WTC11 (cell line): ENCODE data around the gene FBRS.

Experiments
- GABPB1 ChIP-seq: sonication (generic); formaldehyde crosslinking; IDR thresholded peaks from 2 replicates; pipeline ENCODE4 v1.8.1; 2023; ENCODE audit warnings: mild to moderate bottlenecking, missing genetic modification reagents
- SOX15 ChIP-seq: fragments of 250-450 bp; sonication (Bioruptor Pico); IDR thresholded peaks from 2 replicates; pipeline ENCODE4 v1.9.0; 2021; ENCODE audit warnings: mild to moderate bottlenecking
- TEAD1 ChIP-seq: sonication (generic); formaldehyde crosslinking; IDR thresholded peaks from 2 replicates; pipeline ENCODE4 v1.8.0; 2022; ENCODE audit warnings: mild to moderate bottlenecking, missing genetic modification reagents
- TF ChIP-seq, protein P1 (sequence below): fragments of 200-600 bp; IDR thresholded peaks from 2 replicates; pipeline ENCODE4 v1.8.0; 2022; ENCODE audit warnings: antibody characterized with exemption

DNA sequence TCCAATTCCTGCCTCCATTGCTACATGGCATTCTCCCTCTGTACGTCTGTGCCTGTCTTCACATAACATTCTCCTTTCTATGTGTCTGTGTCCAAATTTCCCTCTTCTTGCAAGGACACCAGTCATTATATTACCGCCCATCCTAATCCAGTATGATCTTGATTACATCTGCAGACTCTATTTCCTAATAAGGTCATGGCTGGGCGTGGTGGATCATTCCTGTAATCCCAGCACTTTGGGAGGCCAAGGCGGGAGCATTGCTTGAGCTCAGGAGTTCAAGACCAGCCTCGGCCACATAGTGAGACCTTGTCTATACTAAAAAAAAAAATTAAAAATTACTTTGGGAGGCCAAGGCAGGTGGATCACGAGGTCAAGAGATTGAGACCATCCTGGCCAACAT, 12.5 kb upstream of the FBRS start:
- TF ChIP-seq, protein P1, sequence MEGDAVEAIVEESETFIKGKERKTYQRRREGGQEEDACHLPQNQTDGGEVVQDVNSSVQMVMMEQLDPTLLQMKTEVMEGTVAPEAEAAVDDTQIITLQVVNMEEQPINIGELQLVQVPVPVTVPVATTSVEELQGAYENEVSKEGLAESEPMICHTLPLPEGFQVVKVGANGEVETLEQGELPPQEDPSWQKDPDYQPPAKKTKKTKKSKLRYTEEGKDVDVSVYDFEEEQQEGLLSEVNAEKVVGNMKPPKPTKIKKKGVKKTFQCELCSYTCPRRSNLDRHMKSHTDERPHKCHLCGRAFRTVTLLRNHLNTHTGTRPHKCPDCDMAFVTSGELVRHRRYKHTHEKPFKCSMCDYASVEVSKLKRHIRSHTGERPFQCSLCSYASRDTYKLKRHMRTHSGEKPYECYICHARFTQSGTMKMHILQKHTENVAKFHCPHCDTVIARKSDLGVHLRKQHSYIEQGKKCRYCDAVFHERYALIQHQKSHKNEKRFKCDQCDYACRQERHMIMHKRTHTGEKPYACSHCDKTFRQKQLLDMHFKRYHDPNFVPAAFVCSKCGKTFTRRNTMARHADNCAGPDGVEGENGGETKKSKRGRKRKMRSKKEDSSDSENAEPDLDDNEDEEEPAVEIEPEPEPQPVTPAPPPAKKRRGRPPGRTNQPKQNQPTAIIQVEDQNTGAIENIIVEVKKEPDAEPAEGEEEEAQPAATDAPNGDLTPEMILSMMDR = no peak
- TF ChIP-seq SOX15 (CRISPR knock-in tag) (no peak), GABPB1 (CRISPR knock-in tag) (no peak), TEAD1 (CRISPR knock-in tag) (no peak)
